Activated naive CD8-positive, alpha-beta T cell treated with anti-CD3 and anti-CD28 coated beads, Interleukin-2, amount 10 ng/mL, durations not matched to agents 7 days and 5 days (primary cell): Measurements from ENCODE around the gene CLEC7A. TPM values are rescaled to one million over a fixed set of nuclear protein-coding genes. Genes with fewer than 3 reads are reported as not detected.

Source experiments
- ATAC-seq: fragments of 150-1000 bp; cut with Tn5 transposase; one replicate; pipeline ENCODE4 v1.10.0; 2021; ENCODE audit warnings: low read depth, moderate library complexity
- POLR2A ChIA-PET: fragments of 350-600 bp; sonication (Branson Sonifier 250); formaldehyde crosslinking; loops from one replicate; lab custom pipeline; 2021; ENCODE audit warnings: antibody characterized with exemption; lab: Charles Lee
- DNase-seq: peaks from one replicate; pipeline ENCODE4 v3.0.0; 2021
- H3K27ac Mint-ChIP-seq: one replicate; pipeline ENCODE4 v1.8.0; 2022; ENCODE audit warnings: mild to moderate bottlenecking, mixed read lengths
- H3K27me3 Mint-ChIP-seq: one replicate; pipeline ENCODE4 v1.8.0; 2022; ENCODE audit warnings: mild to moderate bottlenecking, moderate library complexity, mixed read lengths
- H3K36me3 Mint-ChIP-seq: one replicate; pipeline ENCODE4 v1.8.0; 2021; ENCODE audit warnings: mild to moderate bottlenecking, mixed read lengths
- H3K4me1 Mint-ChIP-seq: one replicate; pipeline ENCODE4 v1.8.0; 2021; ENCODE audit warnings: mixed read lengths
- H3K4me3 Mint-ChIP-seq: one replicate; pipeline ENCODE4 v1.8.0; 2022; ENCODE audit warnings: mild to moderate bottlenecking, moderate library complexity, mixed read lengths
- H3K9me3 Mint-ChIP-seq: one replicate; pipeline ENCODE4 v1.8.0; 2021; ENCODE audit warnings: mixed read lengths
- total RNA-seq, 2 experiments: library from RNA; stranded (reverse); gene quantifications; one replicate each; pipeline ENCODE4 v1.2.3, GENCODE V29; 2021

CLEC7A gene
- total RNA-seq, 2 experiments from 2014 or later = 0.36 to 0.48 TPM

- no peak for ATAC-seq
- peaks cover 43% of the 10 kb centered on the region for H3K27me3 Mint-ChIP-seq
- no peak overlapping the region for H3K27ac Mint-ChIP-seq
- H3K4me1 Mint-ChIP-seq = peaks cover 3% of the 10 kb centered on the region
- H3K36me3 Mint-ChIP-seq = no peaks in the 10 kb centered on the region
- POLR2A ChIA-PET = interaction anchor here (0.6 kb wide), 1 partner anchor 569 kb away, joined by 5 read pairs; no protein-coding TSS in a partner anchor
- no peak overlapping the region for H3K4me3 Mint-ChIP-seq
- H3K9me3 Mint-ChIP-seq = no peaks in the 10 kb centered on the region
- DNase-seq = no peak
Observed at GRCh38 chr12:10126413-10126812, 3.6 kb downstream of the CLEC7A start.

GRCh38 chr12:10122689-10123088, 7.3 kb downstream of the CLEC7A start:
- Mint-ChIP-seq H3K9me3 (no peaks in the 10 kb centered on the region), H3K4me1 (no peaks in the 10 kb centered on the region), H3K27me3 (peaks cover 29% of the 10 kb centered on the region), H3K4me3 (no peak overlapping the region), H3K27ac (no peak overlapping the region), H3K36me3 (no peaks in the 10 kb centered on the region)
- POLR2A ChIA-PET = no interaction called here
- ATAC-seq (no peak), DNase-seq (no peak)

- Mint-ChIP-seq H3K27me3 (peaks cover 14% of the 10 kb centered on the region), H3K36me3 (no peaks in the 10 kb centered on the region), H3K9me3 (no peaks in the 10 kb centered on the region), H3K27ac (no peak overlapping the region), H3K4me1 (no peaks in the 10 kb centered on the region), H3K4me3 (no peak overlapping the region)
- DNase-seq = no peak
- POLR2A ChIA-PET = no interaction called here
- no peak for ATAC-seq
Observed at GRCh38 chr12:10121278-10121677, 8.7 kb downstream of the CLEC7A start.

GRCh38 chr12:10119066-10119465, 10.9 kb downstream of the CLEC7A start:
- ATAC-seq (no peak), DNase-seq (no peak)
- H3K4me1 Mint-ChIP-seq = no peaks in the 10 kb centered on the region
- no peaks in the 10 kb centered on the region for H3K36me3 Mint-ChIP-seq
- no peak overlapping the region for H3K4me3 Mint-ChIP-seq
- no peak overlapping the region for H3K27ac Mint-ChIP-seq
- POLR2A ChIA-PET = no interaction called here
- no peaks in the 10 kb centered on the region for H3K27me3 Mint-ChIP-seq
- H3K9me3 Mint-ChIP-seq = no peaks in the 10 kb centered on the region

- no peaks in the 10 kb centered on the region for H3K4me1 Mint-ChIP-seq
- H3K36me3 Mint-ChIP-seq = no peaks in the 10 kb centered on the region
- H3K27me3 Mint-ChIP-seq = peaks cover 3% of the 10 kb centered on the region
- no peak for DNase-seq
- H3K4me3 Mint-ChIP-seq = no peak overlapping the region
- ATAC-seq = no peak
- no peak overlapping the region for H3K27ac Mint-ChIP-seq
- POLR2A ChIA-PET = no interaction called here
- H3K9me3 Mint-ChIP-seq = peaks cover 1% of the 10 kb centered on the region
Observed at GRCh38 chr12:10115890-10116289, 14.1 kb downstream of the CLEC7A start.

- peaks cover 2% of the 10 kb centered on the region for H3K9me3 Mint-ChIP-seq
- H3K4me3 Mint-ChIP-seq = no peak overlapping the region
- no peaks in the 10 kb centered on the region for H3K4me1 Mint-ChIP-seq
- no peak overlapping the region for H3K27ac Mint-ChIP-seq
- DNase-seq = no peak
- POLR2A ChIA-PET = no interaction called here
- ATAC-seq = no peak
- H3K36me3 Mint-ChIP-seq = no peaks in the 10 kb centered on the region
- peaks cover 3% of the 10 kb centered on the region for H3K27me3 Mint-ChIP-seq
Observed at GRCh38 chr12:10115311-10115710, 14.7 kb downstream of the CLEC7A start.

GRCh38 chr12:10113920-10114319, 16.1 kb downstream of the CLEC7A start:
- Mint-ChIP-seq H3K9me3 (peaks cover 2% of the 10 kb centered on the region), H3K27me3 (peaks cover 9% of the 10 kb centered on the region), H3K36me3 (no peaks in the 10 kb centered on the region), H3K27ac (no peak overlapping the region), H3K4me3 (no peak overlapping the region), H3K4me1 (no peaks in the 10 kb centered on the region)
- POLR2A ChIA-PET = no interaction called here
- no peak for DNase-seq
- ATAC-seq = no peak

- POLR2A ChIA-PET = no interaction called here
- no peak overlapping the region for H3K27ac Mint-ChIP-seq
- H3K9me3 Mint-ChIP-seq = peaks cover 2% of the 10 kb centered on the region
- ATAC-seq (no peak), DNase-seq (no peak)
- H3K4me1 Mint-ChIP-seq = no peaks in the 10 kb centered on the region
- no peaks in the 10 kb centered on the region for H3K36me3 Mint-ChIP-seq
- peaks cover 11% of the 10 kb centered on the region for H3K27me3 Mint-ChIP-seq
- no peak overlapping the region for H3K4me3 Mint-ChIP-seq
Observed at GRCh38 chr12:10113075-10113474, 16.9 kb downstream of the CLEC7A start.

GRCh38 chr12:10111451-10111850, 18.5 kb downstream of the CLEC7A start:
- Mint-ChIP-seq H3K9me3 (peaks cover 2% of the 10 kb centered on the region), H3K4me1 (no peaks in the 10 kb centered on the region), H3K27ac (no peak overlapping the region), H3K27me3 (peaks cover 15% of the 10 kb centered on the region), H3K4me3 (no peak overlapping the region), H3K36me3 (no peaks in the 10 kb centered on the region)
- no peak for DNase-seq
- POLR2A ChIA-PET = no interaction called here
- no peak for ATAC-seq

GRCh38 chr12:10110256-10110844, 19.6 kb downstream of the CLEC7A start:
- no peak overlapping the region for H3K4me3 Mint-ChIP-seq
- POLR2A ChIA-PET = no interaction called here
- no peak for ATAC-seq
- no peaks in the 10 kb centered on the region for H3K36me3 Mint-ChIP-seq
- no peak for DNase-seq
- no peak overlapping the region for H3K27ac Mint-ChIP-seq
- peaks cover 8% of the 10 kb centered on the region for H3K9me3 Mint-ChIP-seq
- no peaks in the 10 kb centered on the region for H3K4me1 Mint-ChIP-seq
- H3K27me3 Mint-ChIP-seq = peaks cover 24% of the 10 kb centered on the region

GRCh38 chr12:10102322-10102721, 27.7 kb downstream of the CLEC7A start:
- POLR2A ChIA-PET = interaction anchor here (0.6 kb wide), 1 partner anchor 93 kb away, joined by 4 read pairs; no protein-coding TSS in a partner anchor
- Mint-ChIP-seq H3K27ac (no peak overlapping the region), H3K4me3 (no peak overlapping the region), H3K9me3 (peaks cover 16% of the 10 kb centered on the region), H3K36me3 (peaks cover 2% of the 10 kb centered on the region), H3K27me3 (peaks cover 38% of the 10 kb centered on the region), H3K4me1 (peaks cover 8% of the 10 kb centered on the region)
- DNase-seq (no peak), ATAC-seq (no peak)

- H3K4me3 Mint-ChIP-seq = no peak overlapping the region
- peak; percentile 36 for ATAC-seq
- no peak overlapping the region for H3K27ac Mint-ChIP-seq
- H3K27me3 Mint-ChIP-seq = peaks cover 37% of the 10 kb centered on the region
- no peak for DNase-seq
- peaks cover 16% of the 10 kb centered on the region for H3K9me3 Mint-ChIP-seq
- H3K36me3 Mint-ChIP-seq = peaks cover 2% of the 10 kb centered on the region
- H3K4me1 Mint-ChIP-seq = peaks cover 8% of the 10 kb centered on the region
- POLR2A ChIA-PET = interaction anchor here (0.6 kb wide), 1 partner anchor 92 kb away, joined by 4 read pairs; no protein-coding TSS in a partner anchor
Observed at GRCh38 chr12:10101648-10102220, 28.3 kb downstream of the CLEC7A start.

GRCh38 chr12:10101042-10101579, 28.9 kb downstream of the CLEC7A start:
- peaks cover 2% of the 10 kb centered on the region for H3K36me3 Mint-ChIP-seq
- POLR2A ChIA-PET = no interaction called here
- no peak overlapping the region for H3K27ac Mint-ChIP-seq
- peaks cover 36% of the 10 kb centered on the region for H3K27me3 Mint-ChIP-seq
- H3K4me1 Mint-ChIP-seq = peaks cover 8% of the 10 kb centered on the region
- no peak overlapping the region for H3K4me3 Mint-ChIP-seq
- H3K9me3 Mint-ChIP-seq = peaks cover 15% of the 10 kb centered on the region
- ATAC-seq = no peak
- DNase-seq = no peak

- no peak for ATAC-seq
- Mint-ChIP-seq H3K27ac (no peak within 1 kb of the TSS), H3K36me3 (peaks cover 2% of the 10 kb centered on the region)
Observed at GRCh38 chr12:10098791-10099190, 31.2 kb downstream of the CLEC7A start, which contains the start of gene CLEC1A. Gene CLEC1A (minus strand): TSS chr12:10098985. CDS start chr12:10098922, 63 bp downstream.

More at GRCh38 chr12:10098791-10099190, 31.2 kb downstream of the CLEC7A start, which contains the start of gene CLEC1A:
- DNase-seq = no peak
- Mint-ChIP-seq H3K9me3 (peaks cover 4% of the 10 kb centered on the region), H3K27me3 (peaks cover 20% of the 10 kb centered on the region), H3K4me3 (no peak within 1 kb of the TSS), H3K4me1 (peaks cover 8% of the 10 kb centered on the region)
- POLR2A ChIA-PET = no interaction called here
